Keratinocyte (primary cell): ENCODE results near the gene CTNNA2.

Experiments used
- CTCF ChIP-seq, 3 experiments: IDR thresholded peaks in 1 of 3; conservative IDR thresholded peaks in 1 of 3; optimal IDR thresholded peaks in 1 of 3; 2 replicates in 2 of 3; 3 replicates in 1 of 3; pipeline versions ENCODE3 to v1.5.1; 2011; ENCODE audit warnings: low read length in 3 of 3, mild to moderate bottlenecking in 3 of 3, moderate library complexity in 2 of 3, control low read depth in 1 of 3, inconsistent platforms in 1 of 3; ENCODE audit not compliant: insufficient read depth in 2 of 3; ENCODE audit errors: extremely low read depth in 1 of 3
- EZH2 ChIP-seq: IDR thresholded peaks from one replicate; pipeline ENCODE4 v1.6.1; 2012; ENCODE audit warnings: inconsistent platforms, mild to moderate bottlenecking, low read length, moderate library complexity

DNA sequence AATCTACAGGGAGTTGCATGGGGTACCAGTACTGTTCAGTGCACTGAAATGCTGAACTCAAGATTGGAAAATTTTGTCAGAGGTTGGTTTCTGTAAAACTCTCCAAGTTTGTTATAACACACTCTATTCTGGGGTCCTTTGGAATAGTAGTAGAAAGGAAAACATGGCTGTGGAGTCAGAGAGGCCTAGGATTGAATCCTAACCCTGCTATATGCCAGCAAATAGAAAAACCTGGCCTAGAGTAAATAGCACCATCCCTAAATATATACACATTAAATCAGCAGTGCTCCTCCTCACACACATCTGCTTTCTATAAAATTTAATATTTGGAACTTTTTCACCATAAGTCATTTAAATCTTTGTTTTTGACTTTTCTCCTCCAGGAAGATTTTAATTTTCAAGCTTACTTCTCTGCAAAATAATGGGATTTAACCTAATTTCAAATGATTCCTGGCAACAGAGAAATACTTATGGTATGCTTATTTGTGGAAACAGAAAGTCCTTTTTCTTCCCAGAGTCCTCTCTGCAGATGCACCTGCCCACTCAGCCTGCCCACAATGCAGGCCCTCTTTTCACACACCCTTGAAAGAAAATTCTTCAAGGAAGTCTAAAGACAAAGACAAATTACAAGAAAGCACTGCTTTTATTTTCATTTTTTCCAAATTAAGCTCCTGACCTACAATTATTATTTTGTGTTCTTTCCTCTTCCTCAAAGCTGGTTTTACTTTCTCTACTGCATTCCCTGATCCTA, 989.2 kb downstream of the CTNNA2 start:
- TF ChIP-seq CTCF (optimal IDR thresholded peaks at IDR 0.05 in 1 of 3, IDR thresholded peaks at IDR 0.05 in 1 of 3, conservative IDR thresholded peaks at IDR 0.05 in 1 of 3; ENCODE audit: extremely low read depth in 1 of 3, insufficient read depth in 2 of 3, low read length in 3 of 3) = no peak
- no peak for TF ChIP-seq EZH2
